ENCODE measurements around the gene ALKBH7.

Gene ALKBH7

GRCh38 chr19:6413721-6414643 lies 41.4 kb downstream of the ALKBH7 start:
- peaks cover 40 to 45% of the 10 kb centered on the region in 2 donors for H3K36me3 ChIP-seq (ENCODE audit: control insufficient read depth in 2 of 2, insufficient read depth in 2 of 2, low read length in 2 of 2)
- H3K9ac ChIP-seq (ENCODE audit: low read depth in 1 of 2, low read length in 2 of 2): no peak overlapping the region
- H3K9me3 ChIP-seq (ENCODE audit: control insufficient read depth in 2 of 2, low read length in 2 of 2): no peaks in the 10 kb centered on the region
- no peaks in the 10 kb centered on the region for H3K27me3 ChIP-seq (ENCODE audit: control insufficient read depth in 2 of 2, insufficient read depth in 2 of 2, low read length in 2 of 2)
- no peak overlapping the region for H3K27ac ChIP-seq (ENCODE audit: low read depth in 2 of 2, low read length in 2 of 2)
- H3K4me1 ChIP-seq (ENCODE audit: control insufficient read depth in 2 of 2, insufficient read depth in 2 of 2, low read length in 2 of 2): peaks cover 0 to 4% of the 10 kb centered on the region in 2 donors
- no peak overlapping the region for H3K4me3 ChIP-seq (ENCODE audit: low read length in 2 of 2)

- no peak overlapping the region for H3K9ac ChIP-seq (ENCODE audit: low read depth in 1 of 2, low read length in 2 of 2)
- peaks cover 0 to 4% of the 10 kb centered on the region in 2 donors for H3K4me1 ChIP-seq (ENCODE audit: control insufficient read depth in 2 of 2, insufficient read depth in 2 of 2, low read length in 2 of 2)
- no peaks in the 10 kb centered on the region for H3K9me3 ChIP-seq (ENCODE audit: control insufficient read depth in 2 of 2, low read length in 2 of 2)
- no peak overlapping the region for H3K4me3 ChIP-seq (ENCODE audit: low read length in 2 of 2)
- peaks cover 50 to 55% of the 10 kb centered on the region in 2 donors for H3K36me3 ChIP-seq (ENCODE audit: control insufficient read depth in 2 of 2, insufficient read depth in 2 of 2, low read length in 2 of 2)
- no peak overlapping the region for H3K27ac ChIP-seq (ENCODE audit: low read depth in 2 of 2, low read length in 2 of 2)
- no peaks in the 10 kb centered on the region for H3K27me3 ChIP-seq (ENCODE audit: control insufficient read depth in 2 of 2, insufficient read depth in 2 of 2, low read length in 2 of 2)
Measured at GRCh38 chr19:6414793-6415590, 42.4 kb downstream of the ALKBH7 start.

GRCh38 chr19:6415591-6416190 lies 43.1 kb downstream of the ALKBH7 start:
- H3K36me3 ChIP-seq (ENCODE audit: control insufficient read depth in 2 of 2, insufficient read depth in 2 of 2, low read length in 2 of 2): peaks cover 54 to 62% of the 10 kb centered on the region in 2 donors
- no peaks in the 10 kb centered on the region for H3K9me3 ChIP-seq (ENCODE audit: control insufficient read depth in 2 of 2, low read length in 2 of 2)
- H3K27ac ChIP-seq (ENCODE audit: low read depth in 2 of 2, low read length in 2 of 2): no peak overlapping the region
- no peaks in the 10 kb centered on the region for H3K27me3 ChIP-seq (ENCODE audit: control insufficient read depth in 2 of 2, insufficient read depth in 2 of 2, low read length in 2 of 2)
- no peak overlapping the region for H3K9ac ChIP-seq (ENCODE audit: low read depth in 1 of 2, low read length in 2 of 2)
- peaks cover 0 to 4% of the 10 kb centered on the region in 2 donors for H3K4me1 ChIP-seq (ENCODE audit: control insufficient read depth in 2 of 2, insufficient read depth in 2 of 2, low read length in 2 of 2)
- H3K4me3 ChIP-seq (ENCODE audit: low read length in 2 of 2): no peak overlapping the region

GRCh38 chr19:6416658-6417405 lies 44.2 kb downstream of the ALKBH7 start:
- H3K9ac ChIP-seq (ENCODE audit: low read depth in 1 of 2, low read length in 2 of 2): no peak overlapping the region

GRCh38 chr19:6417713-6418561 lies 45.3 kb downstream of the ALKBH7 start:
- peaks cover 0 to 6% of the 10 kb centered on the region in 2 donors for H3K4me1 ChIP-seq (ENCODE audit: control insufficient read depth in 2 of 2, insufficient read depth in 2 of 2, low read length in 2 of 2)
- no peak overlapping the region for H3K4me3 ChIP-seq (ENCODE audit: low read length in 2 of 2)
- H3K27me3 ChIP-seq (ENCODE audit: control insufficient read depth in 2 of 2, insufficient read depth in 2 of 2, low read length in 2 of 2): no peaks in the 10 kb centered on the region
- H3K9ac ChIP-seq (ENCODE audit: low read depth in 1 of 2, low read length in 2 of 2): no peak overlapping the region
- no peak overlapping the region for H3K27ac ChIP-seq (ENCODE audit: low read depth in 2 of 2, low read length in 2 of 2)
- no peaks in the 10 kb centered on the region for H3K9me3 ChIP-seq (ENCODE audit: control insufficient read depth in 2 of 2, low read length in 2 of 2)
- peaks cover 67 to 73% of the 10 kb centered on the region in 2 donors for H3K36me3 ChIP-seq (ENCODE audit: control insufficient read depth in 2 of 2, insufficient read depth in 2 of 2, low read length in 2 of 2)

More at GRCh38 chr19:6416658-6417405, 44.2 kb downstream of the ALKBH7 start:
- no peaks in the 10 kb centered on the region for H3K27me3 ChIP-seq (ENCODE audit: control insufficient read depth in 2 of 2, insufficient read depth in 2 of 2, low read length in 2 of 2)
- H3K9me3 ChIP-seq (ENCODE audit: control insufficient read depth in 2 of 2, low read length in 2 of 2): no peaks in the 10 kb centered on the region
- no peak overlapping the region for H3K27ac ChIP-seq (ENCODE audit: low read depth in 2 of 2, low read length in 2 of 2)
- peaks cover 0 to 5% of the 10 kb centered on the region in 2 donors for H3K4me1 ChIP-seq (ENCODE audit: control insufficient read depth in 2 of 2, insufficient read depth in 2 of 2, low read length in 2 of 2)
- H3K4me3 ChIP-seq (ENCODE audit: low read length in 2 of 2): no peak overlapping the region
- peaks cover 64 to 70% of the 10 kb centered on the region in 2 donors for H3K36me3 ChIP-seq (ENCODE audit: control insufficient read depth in 2 of 2, insufficient read depth in 2 of 2, low read length in 2 of 2)

GRCh38 chr19:6418562-6418932 lies 46.0 kb downstream of the ALKBH7 start:
- Histone ChIP-seq H3K27me3 (ENCODE audit: control insufficient read depth in 2 of 2, insufficient read depth in 2 of 2, low read length in 2 of 2) (no peaks in the 10 kb centered on the region), H3K4me3 (ENCODE audit: low read length in 2 of 2) (no peak overlapping the region), H3K9ac (ENCODE audit: low read depth in 1 of 2, low read length in 2 of 2) (no peak overlapping the region), H3K9me3 (ENCODE audit: control insufficient read depth in 2 of 2, low read length in 2 of 2) (no peaks in the 10 kb centered on the region), H3K36me3 (ENCODE audit: control insufficient read depth in 2 of 2, insufficient read depth in 2 of 2, low read length in 2 of 2) (peaks cover 67 to 73% of the 10 kb centered on the region in 2 donors), H3K27ac (ENCODE audit: low read depth in 2 of 2, low read length in 2 of 2) (no peak overlapping the region), H3K4me1 (ENCODE audit: control insufficient read depth in 2 of 2, insufficient read depth in 2 of 2, low read length in 2 of 2) (peaks cover 4 to 12% of the 10 kb centered on the region in 2 donors)

GRCh38 chr19:6421075-6422014 lies 48.8 kb downstream of the ALKBH7 start:
- H3K27me3 ChIP-seq (ENCODE audit: control insufficient read depth in 2 of 2, insufficient read depth in 2 of 2, low read length in 2 of 2): no peaks in the 10 kb centered on the region

GRCh38 chr19:6423499-6424194 lies 51.1 kb downstream of the ALKBH7 start:
- H3K9me3 ChIP-seq (ENCODE audit: control insufficient read depth in 2 of 2, low read length in 2 of 2): no peaks in the 10 kb centered on the region
- H3K4me3 ChIP-seq (ENCODE audit: low read length in 2 of 2): peak overlapping the region; percentile 86 to 90
- H3K27ac ChIP-seq (ENCODE audit: low read depth in 2 of 2, low read length in 2 of 2): peak overlapping the region; percentile 22 to 61
- H3K27me3 ChIP-seq (ENCODE audit: control insufficient read depth in 2 of 2, insufficient read depth in 2 of 2, low read length in 2 of 2): no peaks in the 10 kb centered on the region
- H3K36me3 ChIP-seq (ENCODE audit: control insufficient read depth in 2 of 2, insufficient read depth in 2 of 2, low read length in 2 of 2): peaks cover 30 to 32% of the 10 kb centered on the region in 2 donors
- H3K4me1 ChIP-seq (ENCODE audit: control insufficient read depth in 2 of 2, insufficient read depth in 2 of 2, low read length in 2 of 2): peaks cover 11 to 16% of the 10 kb centered on the region in 2 donors
- peak overlapping the region; percentile 74 to 88 for H3K9ac ChIP-seq (ENCODE audit: low read depth in 1 of 2, low read length in 2 of 2)

More at GRCh38 chr19:6421075-6422014, 48.8 kb downstream of the ALKBH7 start:
- no peaks in the 10 kb centered on the region for H3K9me3 ChIP-seq (ENCODE audit: control insufficient read depth in 2 of 2, low read length in 2 of 2)
- H3K9ac ChIP-seq (ENCODE audit: low read depth in 1 of 2, low read length in 2 of 2): no peak overlapping the region
- peaks cover 11 to 16% of the 10 kb centered on the region in 2 donors for H3K4me1 ChIP-seq (ENCODE audit: control insufficient read depth in 2 of 2, insufficient read depth in 2 of 2, low read length in 2 of 2)
- no peak overlapping the region for H3K4me3 ChIP-seq (ENCODE audit: low read length in 2 of 2)
- no peak overlapping the region for H3K27ac ChIP-seq (ENCODE audit: low read depth in 2 of 2, low read length in 2 of 2)
- peaks cover 52 to 55% of the 10 kb centered on the region in 2 donors for H3K36me3 ChIP-seq (ENCODE audit: control insufficient read depth in 2 of 2, insufficient read depth in 2 of 2, low read length in 2 of 2)

Data from mucosa of rectum (tissue), 2 donors.